Gastrocnemius medialis (tissue), 4 donors: ENCODE results near the gene MATN1.

Experiments used
- POLR2A ChIP-seq, 2 donors: fragments of 450-650 bp; IDR thresholded peaks; one replicate each; pipeline ENCODE4 v1.6.1; 2017; ENCODE audit warnings: antibody characterized with exemption in 2 of 2, mild to moderate bottlenecking in 2 of 2, moderate library complexity in 2 of 2
- TF ChIP-seq, protein P1 (sequence below), 5 experiments: fragments of 450-650 bp in 3 of 5; fragments of 200-600 bp in 2 of 5; sonication (generic) in 2 of 5; IDR thresholded peaks in 4 of 5; conservative IDR thresholded peaks in 1 of 5; 1 replicate in 4 of 5; 2 replicates in 1 of 5; pipeline ENCODE4 v1.5.1; 2016 to 2019; ENCODE audit warnings: antibody characterized with exemption in 5 of 5, mild to moderate bottlenecking in 3 of 5, moderate library complexity in 3 of 5

DNA sequence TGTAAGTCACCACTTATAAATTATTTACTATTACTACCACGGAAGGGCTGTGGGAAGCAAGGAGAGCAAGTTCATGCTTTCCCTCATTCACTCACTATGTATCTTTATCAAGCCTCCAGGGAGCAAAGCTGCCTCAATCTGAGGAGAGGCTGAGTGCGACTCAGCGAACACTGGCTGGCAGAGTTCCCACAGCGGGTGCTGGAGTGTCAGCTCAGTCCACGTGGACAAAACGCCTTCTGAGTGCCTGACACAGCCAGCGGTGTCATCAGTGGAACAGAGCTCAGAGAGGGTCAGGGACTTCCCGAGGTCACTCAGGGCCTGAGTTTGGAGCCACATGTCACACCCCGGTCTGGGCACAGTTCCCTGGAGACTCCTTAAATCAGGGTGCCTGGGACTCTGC lies 16.9 kb downstream of the MATN1 start:
- no peak for TF ChIP-seq POLR2A (IDR thresholded peaks at IDR 0.05)
- TF ChIP-seq, protein P1, sequence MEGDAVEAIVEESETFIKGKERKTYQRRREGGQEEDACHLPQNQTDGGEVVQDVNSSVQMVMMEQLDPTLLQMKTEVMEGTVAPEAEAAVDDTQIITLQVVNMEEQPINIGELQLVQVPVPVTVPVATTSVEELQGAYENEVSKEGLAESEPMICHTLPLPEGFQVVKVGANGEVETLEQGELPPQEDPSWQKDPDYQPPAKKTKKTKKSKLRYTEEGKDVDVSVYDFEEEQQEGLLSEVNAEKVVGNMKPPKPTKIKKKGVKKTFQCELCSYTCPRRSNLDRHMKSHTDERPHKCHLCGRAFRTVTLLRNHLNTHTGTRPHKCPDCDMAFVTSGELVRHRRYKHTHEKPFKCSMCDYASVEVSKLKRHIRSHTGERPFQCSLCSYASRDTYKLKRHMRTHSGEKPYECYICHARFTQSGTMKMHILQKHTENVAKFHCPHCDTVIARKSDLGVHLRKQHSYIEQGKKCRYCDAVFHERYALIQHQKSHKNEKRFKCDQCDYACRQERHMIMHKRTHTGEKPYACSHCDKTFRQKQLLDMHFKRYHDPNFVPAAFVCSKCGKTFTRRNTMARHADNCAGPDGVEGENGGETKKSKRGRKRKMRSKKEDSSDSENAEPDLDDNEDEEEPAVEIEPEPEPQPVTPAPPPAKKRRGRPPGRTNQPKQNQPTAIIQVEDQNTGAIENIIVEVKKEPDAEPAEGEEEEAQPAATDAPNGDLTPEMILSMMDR (IDR thresholded peaks at IDR 0.05 in 4 of 5, conservative IDR thresholded peaks at IDR 0.05 in 1 of 5) = no peak
